GM21737 (cell line): ENCODE results near the gene CRABP2.

Experiments used
- ATAC-seq: cut with Tn5 transposase; IDR thresholded peaks from one replicate; pipeline ENCODE4 v1.9.1; 2021; ENCODE audit warnings: mild to moderate bottlenecking, moderate library complexity; ENCODE audit not compliant: unreplicated experiment

The CRABP2 gene

DNA sequence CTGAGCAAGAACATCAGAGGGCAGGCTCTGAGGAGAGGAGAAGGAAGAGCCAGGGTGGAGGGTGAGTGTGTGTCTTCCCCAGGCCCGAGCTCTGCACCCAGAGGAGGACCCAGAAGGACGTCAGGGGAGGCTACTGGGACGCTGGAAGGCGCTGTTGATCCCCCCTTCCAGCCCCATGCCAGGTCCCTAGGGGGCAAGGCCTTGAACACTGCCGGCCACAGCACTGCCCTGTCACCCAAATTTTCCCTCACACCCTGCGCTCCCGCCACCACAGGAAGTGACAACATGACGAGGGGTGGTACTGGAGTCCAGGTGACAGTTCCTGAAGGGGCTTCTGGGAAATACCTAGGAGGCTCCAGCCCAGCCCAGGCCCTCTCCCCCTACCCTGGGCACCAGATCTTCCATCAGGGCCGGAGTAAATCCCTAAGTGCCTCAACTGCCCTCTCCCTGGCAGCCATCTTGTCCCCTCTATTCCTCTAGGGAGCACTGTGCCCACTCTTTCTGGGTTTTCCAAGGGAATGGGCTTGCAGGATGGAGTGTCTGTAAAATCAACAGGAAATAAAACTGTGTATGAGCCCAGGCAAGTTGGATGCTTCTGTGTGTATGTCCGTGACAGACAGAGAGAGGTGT is 46.3 kb downstream of the CRABP2 start:
- no peak for ATAC-seq

DNA sequence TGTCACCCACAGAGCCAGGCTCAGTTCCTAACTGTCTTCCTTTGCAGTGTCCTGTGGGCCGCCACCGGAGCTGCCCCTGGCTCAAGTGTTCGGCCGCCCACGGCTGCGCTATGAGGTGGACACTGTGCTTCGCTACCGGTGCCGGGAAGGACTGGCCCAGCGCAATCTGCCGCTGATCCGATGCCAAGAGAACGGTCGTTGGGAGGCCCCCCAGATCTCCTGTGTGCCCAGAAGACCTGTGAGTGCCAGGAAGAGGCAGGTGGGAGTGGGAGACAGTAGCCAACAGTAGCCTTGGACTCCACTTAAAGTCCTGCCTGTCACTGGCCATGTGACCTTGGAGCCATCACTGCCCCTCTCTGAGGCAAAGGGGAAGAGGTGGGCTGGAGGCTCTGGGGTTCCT is 46.9 kb downstream of the CRABP2 start:
- no peak for ATAC-seq

DNA sequence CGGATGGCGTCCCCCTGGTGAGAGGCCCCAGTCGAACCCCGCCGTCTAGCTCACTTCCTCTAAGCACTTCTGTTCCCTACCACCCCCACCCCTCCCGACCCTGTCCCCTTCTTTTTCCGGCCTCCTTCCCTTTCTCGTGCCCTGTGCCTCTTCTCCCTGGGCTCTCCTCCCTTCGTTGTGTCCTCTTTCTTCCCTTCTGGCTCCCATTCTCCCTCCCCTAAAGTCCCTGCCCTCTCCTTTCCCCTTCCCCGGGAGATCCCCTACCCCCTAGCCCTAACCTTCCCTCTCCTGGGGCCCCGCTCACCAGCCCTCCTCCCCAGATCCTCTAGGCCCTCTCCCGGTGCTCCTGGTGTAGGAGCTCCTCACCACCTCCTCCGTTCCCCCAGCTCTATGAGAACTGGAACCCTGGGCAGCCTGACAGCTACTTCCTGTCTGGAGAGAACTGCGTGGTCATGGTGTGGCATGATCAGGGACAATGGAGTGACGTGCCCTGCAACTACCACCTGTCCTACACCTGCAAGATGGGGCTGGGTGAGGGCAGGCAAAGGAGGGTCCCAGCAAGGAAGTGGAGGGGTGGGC is 47.6 kb downstream of the CRABP2 start:
- no peak for ATAC-seq

DNA sequence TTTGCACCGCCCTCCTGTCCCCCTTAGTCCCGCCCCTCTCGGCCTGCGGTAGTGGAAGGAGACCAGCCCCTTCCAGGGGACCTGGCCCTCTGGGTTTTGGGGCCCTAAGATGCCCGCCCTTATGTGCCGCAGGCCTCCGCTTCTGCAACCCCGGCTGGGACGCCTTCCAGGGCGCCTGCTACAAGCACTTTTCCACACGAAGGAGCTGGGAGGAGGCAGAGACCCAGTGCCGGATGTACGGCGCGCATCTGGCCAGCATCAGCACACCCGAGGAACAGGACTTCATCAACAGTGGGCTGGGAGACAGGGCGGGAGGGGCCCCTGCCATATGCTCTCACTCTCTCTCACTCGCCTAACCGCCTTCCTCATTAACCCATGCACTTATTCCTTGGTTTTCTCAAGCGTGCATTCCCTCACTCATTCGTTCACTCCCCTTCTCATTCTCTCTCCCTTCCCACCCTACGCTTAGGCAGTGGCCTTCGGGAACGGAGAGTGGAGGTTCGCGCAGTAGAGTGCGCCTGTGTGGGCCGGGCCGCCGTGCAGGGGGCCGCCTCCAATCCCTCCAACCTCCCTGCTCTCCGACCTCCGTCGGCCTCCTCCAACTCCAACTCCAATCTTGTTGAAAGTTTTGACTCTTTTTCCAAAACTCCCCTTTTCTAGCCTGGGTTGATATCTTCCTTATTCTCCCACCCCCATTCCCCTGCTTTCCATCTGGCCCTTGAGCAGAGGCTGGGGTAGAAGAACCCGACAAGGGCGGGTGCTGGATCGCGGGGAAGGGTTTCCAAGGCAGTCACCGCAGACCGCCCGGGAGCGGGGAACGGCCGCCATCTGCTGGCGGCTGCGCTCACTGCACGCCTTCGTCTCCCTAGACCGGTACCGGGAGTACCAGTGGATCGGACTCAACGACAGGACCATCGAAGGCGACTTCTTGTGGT is 48.3 kb downstream of the CRABP2 start:
- ATAC-seq = no peak

DNA sequence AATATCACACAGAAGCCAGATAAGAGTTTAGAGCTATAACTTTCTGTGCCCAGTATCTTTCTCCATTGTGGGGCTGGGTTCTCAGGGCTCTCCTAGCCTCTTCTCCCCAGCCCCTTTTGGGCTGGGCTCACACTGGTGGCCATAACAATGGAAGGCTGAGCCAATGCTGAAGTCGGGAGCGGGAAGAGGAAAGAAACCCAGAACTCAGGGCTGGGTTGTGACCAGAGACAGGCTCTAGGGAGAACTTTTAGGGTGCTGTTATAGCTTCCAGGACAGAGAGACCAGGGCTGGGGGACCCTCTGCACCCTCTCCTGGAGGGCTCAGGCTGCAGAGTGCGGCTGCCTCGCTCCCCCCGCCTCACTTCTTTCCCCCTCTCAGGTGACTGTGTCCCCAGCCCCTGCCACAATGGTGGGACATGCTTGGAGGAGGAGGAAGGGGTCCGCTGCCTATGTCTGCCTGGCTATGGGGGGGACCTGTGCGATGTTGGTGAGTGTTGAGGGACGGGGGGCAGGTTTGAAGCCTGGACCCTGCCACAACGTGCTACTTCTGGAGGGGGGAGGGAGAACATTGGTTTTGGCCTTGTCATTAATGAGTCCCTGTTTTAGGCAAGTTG is 49.4 kb downstream of the CRABP2 start:
- no peak for ATAC-seq

DNA sequence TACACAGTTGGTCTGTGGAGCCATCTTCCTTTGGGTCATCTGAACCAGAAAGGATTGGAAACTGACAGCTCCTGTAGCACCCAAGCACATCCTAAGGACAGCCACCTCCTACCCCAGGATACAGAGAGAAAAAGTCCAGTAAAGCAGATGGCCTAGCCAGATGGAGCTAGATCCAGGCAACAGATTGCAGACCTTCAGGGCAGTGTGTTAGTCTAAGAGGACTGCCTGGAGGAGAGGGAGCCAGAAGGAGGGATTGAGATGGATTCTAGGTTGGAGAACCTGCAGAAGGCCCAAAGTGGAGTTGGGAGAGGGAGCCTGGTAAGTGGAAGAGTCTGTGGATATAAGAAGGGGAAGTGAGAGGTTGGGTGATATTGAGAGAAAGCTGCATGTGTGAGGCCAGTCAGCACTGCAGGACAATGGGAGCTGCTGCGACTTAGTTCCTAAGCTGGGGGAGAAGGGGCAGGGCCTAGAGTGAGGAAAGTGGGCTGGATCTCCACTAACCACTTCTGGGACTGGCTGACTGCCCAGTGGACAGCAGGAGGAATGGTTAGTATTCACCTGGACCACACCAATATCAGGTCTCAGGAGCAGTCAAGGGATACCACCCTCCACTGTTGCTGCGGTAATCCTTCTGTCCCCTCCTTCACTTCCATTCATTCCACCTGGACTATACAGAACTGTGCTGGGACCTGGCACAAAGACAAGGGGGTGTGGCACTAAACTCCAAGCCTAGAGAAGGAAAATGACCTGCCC is 50.1 kb downstream of the CRABP2 start:
- ATAC-seq = no peak

DNA sequence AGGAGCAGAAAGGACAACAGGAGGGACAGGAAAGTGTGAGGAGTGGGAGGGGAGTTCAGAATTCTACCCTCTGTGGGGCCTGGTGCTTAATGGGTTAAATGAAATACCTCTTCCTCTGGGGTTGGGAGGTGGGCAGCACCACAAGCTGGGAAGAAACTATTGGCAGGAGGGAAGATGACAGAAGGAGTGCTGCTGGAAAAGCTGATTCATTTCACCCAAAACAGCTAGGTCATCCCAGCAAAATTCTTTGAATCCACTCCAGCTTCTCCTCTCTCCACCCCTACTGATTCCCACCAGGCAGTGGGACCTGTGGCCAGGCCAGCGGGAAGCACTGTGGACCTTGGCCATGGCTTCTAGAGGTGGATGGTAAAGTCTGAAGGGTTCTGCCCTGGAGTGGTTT is 50.7 kb downstream of the CRABP2 start:
- no peak for ATAC-seq

DNA sequence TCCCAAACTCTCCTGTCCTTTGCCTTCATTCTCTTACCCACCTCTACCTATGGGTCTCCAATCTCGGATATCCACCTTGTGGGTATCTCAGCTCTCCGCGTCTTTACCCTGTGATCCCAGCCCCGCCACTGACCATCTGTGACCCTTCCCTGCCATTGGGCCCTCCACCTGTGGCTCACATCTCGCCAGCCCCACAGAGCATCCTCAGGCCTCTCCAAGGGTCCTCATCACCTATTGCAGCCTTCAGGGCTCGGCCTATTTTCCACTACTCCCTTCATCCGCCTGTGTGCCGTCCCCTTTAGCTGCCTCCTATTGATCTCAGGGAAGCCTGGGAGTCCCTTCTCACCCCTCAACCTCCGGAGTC is 52.4 kb downstream of the CRABP2 start:
- ATAC-seq = no peak

DNA sequence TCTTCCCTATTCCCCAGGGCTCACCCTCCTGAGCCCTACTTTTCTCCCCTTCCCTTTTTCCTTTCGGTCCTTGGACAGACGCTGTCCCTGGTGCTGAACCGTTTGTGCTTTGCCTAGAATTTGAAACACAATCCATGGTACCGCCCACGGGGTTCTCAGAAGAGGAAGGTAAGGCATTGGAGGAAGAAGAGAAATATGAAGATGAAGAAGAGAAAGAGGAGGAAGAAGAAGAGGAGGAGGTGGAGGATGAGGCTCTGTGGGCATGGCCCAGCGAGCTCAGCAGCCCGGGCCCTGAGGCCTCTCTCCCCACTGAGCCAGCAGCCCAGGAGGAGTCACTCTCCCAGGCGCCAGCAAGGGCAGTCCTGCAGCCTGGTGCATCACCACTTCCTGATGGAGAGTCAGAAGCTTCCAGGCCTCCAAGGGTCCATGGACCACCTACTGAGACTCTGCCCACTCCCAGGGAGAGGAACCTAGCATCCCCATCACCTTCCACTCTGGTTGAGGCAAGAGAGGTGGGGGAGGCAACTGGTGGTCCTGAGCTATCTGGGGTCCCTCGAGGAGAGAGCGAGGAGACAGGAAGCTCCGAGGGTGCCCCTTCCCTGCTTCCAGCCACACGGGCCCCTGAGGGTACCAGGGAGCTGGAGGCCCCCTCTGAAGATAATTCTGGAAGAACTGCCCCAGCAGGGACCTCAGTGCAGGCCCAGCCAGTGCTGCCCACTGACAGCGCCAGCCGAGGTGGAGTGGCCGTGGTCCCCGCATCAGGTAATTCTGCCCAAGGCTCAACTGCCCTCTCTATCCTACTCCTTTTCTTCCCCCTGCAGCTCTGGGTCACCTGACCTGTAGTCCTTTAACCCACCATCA is 53.0 kb downstream of the CRABP2 start:
- no peak for ATAC-seq
